Keratinocyte (primary cell): ENCODE data around the gene ANGPT4. TPM values are rescaled to one million over a fixed set of nuclear protein-coding genes. Genes with fewer than 3 reads are reported as not detected.

ENCODE experiments used
- DNase-seq: peaks from one replicate; pipeline ENCODE4 v3.0.0-alpha.2; 2011; ENCODE audit warnings: low read depth, missing footprints, low spot score
- FAIRE-seq: peaks from 2 replicates; lab custom pipeline; 2011; peaks lifted over from hg19 to GRCh38; lab: Jason Lieb, UNC
- H2AFZ ChIP-seq: 2 replicates; pipeline ENCODE4 v1.6.0; 2012; ENCODE audit warnings: low read length, control low read depth, inconsistent platforms; ENCODE audit not compliant: control insufficient read depth
- H3K27ac ChIP-seq: 2 replicates; pipeline ENCODE4 v1.5.1; 2011; ENCODE audit warnings: low read length; ENCODE audit not compliant: control insufficient read depth, insufficient read depth
- H3K27me3 ChIP-seq: 3 replicates; pipeline ENCODE4 v1.6.0; 2011; ENCODE audit warnings: low read length; ENCODE audit not compliant: control insufficient read depth, insufficient read depth; ENCODE audit errors: extremely low read depth
- H3K36me3 ChIP-seq, 2 experiments: 2 replicates in 1 of 2; 3 replicates in 1 of 2; pipeline ENCODE4 v1.5.1; 2011; ENCODE audit warnings: low read length in 2 of 2, mild to moderate bottlenecking in 1 of 2; ENCODE audit not compliant: control insufficient read depth in 2 of 2, insufficient read depth in 2 of 2; ENCODE audit errors: extremely low read depth in 1 of 2
- H3K4me1 ChIP-seq: 3 replicates; pipeline ENCODE4 v1.5.1; 2011; ENCODE audit warnings: low read length; ENCODE audit not compliant: control insufficient read depth, insufficient read depth; ENCODE audit errors: extremely low read depth
- H3K4me2 ChIP-seq: 3 replicates; pipeline ENCODE4 v1.6.0; 2011; ENCODE audit warnings: low read depth, low read length; ENCODE audit not compliant: control insufficient read depth, insufficient read depth; ENCODE audit errors: extremely low read depth
- H3K4me3 ChIP-seq, 3 experiments: fragments of 200-600 bp in 1 of 3; sonication (generic) in 1 of 3; 2 replicates in 2 of 3; 3 replicates in 1 of 3; pipeline ENCODE4 v1.5.1; 2011 to 2016; ENCODE audit warnings: low read length in 3 of 3, mild to moderate bottlenecking in 3 of 3, control low read depth in 2 of 3, inconsistent platforms in 1 of 3, low read depth in 1 of 3, mixed read lengths in 1 of 3, mixed run types in 1 of 3, moderate library complexity in 1 of 3; ENCODE audit not compliant: control insufficient read depth in 2 of 3, insufficient read depth in 2 of 3; ENCODE audit errors: extremely low read depth in 1 of 3
- H3K79me2 ChIP-seq: 2 replicates; pipeline ENCODE4 v1.6.0; 2012; ENCODE audit warnings: low read length; ENCODE audit not compliant: control insufficient read depth, insufficient read depth
- H3K9ac ChIP-seq: 3 replicates; pipeline ENCODE4 v1.6.0; 2011; ENCODE audit warnings: low read length; ENCODE audit not compliant: control insufficient read depth, insufficient read depth; ENCODE audit errors: extremely low read depth
- H3K9me1 ChIP-seq: 3 replicates; pipeline ENCODE4 v1.6.0; 2011; ENCODE audit warnings: low read length; ENCODE audit not compliant: control insufficient read depth, insufficient read depth; ENCODE audit errors: extremely low read depth
- H3K9me3 ChIP-seq: 2 replicates; pipeline ENCODE4 v1.5.1; 2012; ENCODE audit warnings: low read depth, low read length; ENCODE audit not compliant: control insufficient read depth
- H4K20me1 ChIP-seq: 3 replicates; pipeline ENCODE4 v1.6.0; 2011; ENCODE audit warnings: low read length; ENCODE audit not compliant: control insufficient read depth, insufficient read depth; ENCODE audit errors: extremely low read depth
- CTCF ChIP-seq, 3 experiments: IDR thresholded peaks in 1 of 3; conservative IDR thresholded peaks in 1 of 3; optimal IDR thresholded peaks in 1 of 3; 2 replicates in 2 of 3; 3 replicates in 1 of 3; pipeline versions ENCODE3 to v1.5.1; 2011; ENCODE audit warnings: low read length in 3 of 3, mild to moderate bottlenecking in 3 of 3, moderate library complexity in 2 of 3, control low read depth in 1 of 3, inconsistent platforms in 1 of 3; ENCODE audit not compliant: insufficient read depth in 2 of 3; ENCODE audit errors: extremely low read depth in 1 of 3
- EZH2 ChIP-seq: IDR thresholded peaks from one replicate; pipeline ENCODE4 v1.6.1; 2012; ENCODE audit warnings: inconsistent platforms, mild to moderate bottlenecking, low read length, moderate library complexity
- dilution Hi-C: fragments of 300-500 bp; cut with MboI; formaldehyde crosslinking; loops from one replicate; pipeline ENCODE4 v1.7.0; 2020; ENCODE audit warnings: low sequenced_read_pairs; ENCODE audit not compliant: extremely low pct_ligation_motif_present
- polyA plus RNA-seq, 5 experiments: library from polyadenylated mRNA; depleted of rRNA in 3 of 5; stranded (reverse) in 3 of 5; stranded (forward) in 1 of 5; unstranded in 1 of 5; fragments of >200 nt; gene quantifications; 1 replicate in 1 of 5; 2 replicates in 3 of 5; 3 replicates in 1 of 5; pipeline versions ENCODE4 v1.2.1 to v1.2.3, GENCODE V29; 2011 to 2012; ENCODE audit warnings: missing spikeins in 2 of 5, low read depth in 1 of 5, low replicate concordance in 1 of 5

ANGPT4 gene
- polyA plus RNA-seq, 1 donor (not counting 4 experiments of a cell fraction or from before 2014, with no cell fraction given): not detected

GRCh38 chr20:910132-910869 lies 5.8 kb downstream of the ANGPT4 start:
- no peaks in the 10 kb centered on the region for H3K9me1 ChIP-seq
- no peaks in the 10 kb centered on the region for H3K36me3 ChIP-seq
- dilution Hi-C loops: no loop called here
- no peak overlapping the region for H3K27ac ChIP-seq
- peaks cover 20% of the 10 kb centered on the region for H3K27me3 ChIP-seq
- H4K20me1 ChIP-seq: no peaks in the 10 kb centered on the region
- H3K9ac ChIP-seq: no peak overlapping the region
- H3K79me2 ChIP-seq: no peaks in the 10 kb centered on the region
- H3K4me2 ChIP-seq: no peak overlapping the region
- no peak for TF ChIP-seq EZH2
- no peak for TF ChIP-seq CTCF (optimal IDR thresholded peaks at IDR 0.05 in 1 of 3, IDR thresholded peaks at IDR 0.05 in 1 of 3, conservative IDR thresholded peaks at IDR 0.05 in 1 of 3; ENCODE audit: extremely low read depth in 1 of 3, insufficient read depth in 2 of 3, low read length in 3 of 3)
- H3K4me3 ChIP-seq: no peak overlapping the region
- H2AFZ ChIP-seq: no peak overlapping the region
- no peaks in the 10 kb centered on the region for H3K9me3 ChIP-seq
- FAIRE-seq (no peak), DNase-seq (no peak)
- H3K4me1 ChIP-seq: no peaks in the 10 kb centered on the region

GRCh38 chr20:909641-910040 lies 6.5 kb downstream of the ANGPT4 start:
- Histone ChIP-seq H4K20me1 (no peaks in the 10 kb centered on the region), H3K27me3 (peaks cover 17% of the 10 kb centered on the region), H3K9me3 (no peaks in the 10 kb centered on the region), H3K27ac (no peak overlapping the region), H3K4me2 (no peak overlapping the region), H3K79me2 (no peaks in the 10 kb centered on the region), H3K4me1 (no peaks in the 10 kb centered on the region), H3K4me3 (no peak overlapping the region), H2AFZ (no peak overlapping the region), H3K9ac (no peak overlapping the region), H3K36me3 (no peaks in the 10 kb centered on the region), H3K9me1 (no peaks in the 10 kb centered on the region)
- dilution Hi-C loops: no loop called here
- no peak for DNase-seq
- no peak for TF ChIP-seq CTCF (optimal IDR thresholded peaks at IDR 0.05 in 1 of 3, IDR thresholded peaks at IDR 0.05 in 1 of 3, conservative IDR thresholded peaks at IDR 0.05 in 1 of 3; ENCODE audit: extremely low read depth in 1 of 3, insufficient read depth in 2 of 3, low read length in 3 of 3)
- TF ChIP-seq EZH2: no peak
- FAIRE-seq: no peak
